ENCODE measurements around the gene APCDD1L. TPM values are rescaled to one million over a fixed set of nuclear protein-coding genes. Genes with fewer than 3 reads are reported as not detected.

The APCDD1L gene
- total RNA-seq, 2 experiments from 2014 or later: not detected

DNA sequence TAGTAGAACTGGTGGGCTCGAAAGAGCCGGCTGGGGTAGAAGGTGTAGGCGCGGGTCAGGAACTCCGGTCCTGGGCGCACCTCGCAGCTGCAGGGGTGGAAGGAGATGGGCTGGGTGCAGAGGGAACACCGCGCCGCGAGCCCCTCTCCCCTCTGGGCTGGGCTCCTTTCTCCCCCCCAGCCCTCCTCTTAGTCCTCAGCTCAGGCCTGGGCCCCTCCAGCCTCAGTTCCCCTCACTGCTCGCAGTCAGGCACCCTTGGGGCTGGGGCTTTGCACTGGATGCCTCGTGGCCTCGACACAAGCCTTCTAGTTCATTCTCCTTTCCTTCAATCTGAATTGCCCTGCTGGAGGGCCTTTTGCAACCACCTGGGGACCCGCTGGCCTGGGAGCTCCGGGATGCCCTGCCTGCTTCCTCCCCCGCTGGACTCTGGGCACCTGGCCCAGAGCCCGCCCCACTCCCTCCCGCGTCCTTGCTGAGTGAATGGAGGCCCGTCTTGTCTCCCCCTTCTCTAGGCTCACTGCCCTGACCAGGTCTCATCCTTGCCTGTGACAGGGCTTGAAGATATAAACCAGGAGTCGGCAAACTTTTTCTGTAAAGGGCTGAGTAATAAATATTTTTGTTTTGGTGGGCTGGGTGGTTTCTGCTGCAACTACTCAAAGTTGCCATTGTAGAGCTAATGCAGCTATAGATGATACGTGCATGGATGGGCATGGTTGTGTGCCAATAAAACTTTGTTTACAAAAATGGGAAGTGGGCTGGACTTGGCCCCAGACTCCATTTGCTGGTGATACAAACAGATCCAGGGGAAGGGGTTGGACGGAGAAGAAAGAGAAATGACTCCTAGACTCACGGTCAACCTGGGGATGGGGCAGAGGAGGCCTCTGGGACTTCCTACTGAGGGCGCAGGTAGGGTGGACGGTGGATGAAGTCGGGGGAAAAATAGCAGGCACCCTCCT, 47.3 kb downstream of the APCDD1L start:
- POLR2A ChIA-PET: no interaction called here
- H3K36me3 Mint-ChIP-seq (ENCODE audit: low read depth): no peaks in the 10 kb centered on the region
- no peak overlapping the region for H3K4me3 Mint-ChIP-seq
- H3K9me3 Mint-ChIP-seq: no peaks in the 10 kb centered on the region
- CTCF ChIA-PET: no interaction called here
- H3K4me1 Mint-ChIP-seq: no peaks in the 10 kb centered on the region
- H3K27ac Mint-ChIP-seq: no peak overlapping the region
- no peak for DNase-seq
- H3K27me3 Mint-ChIP-seq: peaks cover 4% of the 10 kb centered on the region

DNA sequence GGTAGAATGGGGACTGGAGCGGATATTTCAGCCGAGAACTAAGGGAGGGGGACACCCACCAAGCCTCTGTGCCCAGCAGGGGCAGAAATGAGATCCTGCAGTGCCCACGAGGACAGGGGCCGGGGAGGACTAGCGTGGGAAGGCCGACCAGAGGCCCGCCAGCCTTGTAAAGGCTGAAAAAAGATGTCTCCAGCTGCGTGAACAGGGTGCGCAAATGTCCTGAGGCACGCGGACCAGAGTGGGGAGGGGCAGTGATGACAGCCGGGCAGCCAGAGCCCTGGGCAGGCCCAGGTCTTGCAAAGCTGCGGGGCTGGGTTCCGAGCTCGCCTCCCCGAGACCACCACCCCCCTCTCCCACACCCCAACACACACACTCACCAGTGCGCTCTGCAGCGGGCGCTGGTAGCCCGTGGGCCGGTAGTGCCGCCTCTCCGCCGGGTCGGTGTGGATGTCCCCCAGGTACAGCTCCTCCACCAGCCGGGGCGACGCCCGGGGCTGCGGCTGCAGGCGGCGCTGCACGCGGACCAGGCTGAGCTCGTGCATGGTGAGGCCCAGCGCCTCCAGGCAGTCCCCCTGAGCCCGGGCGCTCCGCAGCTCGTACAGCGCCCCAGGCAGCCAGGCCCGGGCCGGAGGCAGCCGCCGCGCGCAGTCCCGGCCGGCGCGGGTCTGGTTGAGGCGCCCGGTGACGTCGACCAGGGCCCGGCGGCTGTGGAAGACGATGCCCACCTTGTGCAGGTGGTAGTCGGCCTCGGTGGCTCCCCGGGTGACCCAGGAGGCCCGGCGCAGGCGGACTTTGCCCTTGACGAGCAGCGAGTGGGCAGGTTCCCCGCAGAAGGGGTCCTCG, 48.2 kb downstream of the APCDD1L start:
- H3K4me3 Mint-ChIP-seq: no peak overlapping the region
- no peaks in the 10 kb centered on the region for H3K9me3 Mint-ChIP-seq
- DNase-seq: no peak
- ChIA-PET POLR2A (no interaction called here), CTCF (no interaction called here)
- no peak overlapping the region for H3K27ac Mint-ChIP-seq
- H3K36me3 Mint-ChIP-seq (ENCODE audit: low read depth): no peaks in the 10 kb centered on the region
- H3K27me3 Mint-ChIP-seq: peaks cover 4% of the 10 kb centered on the region
- no peaks in the 10 kb centered on the region for H3K4me1 Mint-ChIP-seq

DNA sequence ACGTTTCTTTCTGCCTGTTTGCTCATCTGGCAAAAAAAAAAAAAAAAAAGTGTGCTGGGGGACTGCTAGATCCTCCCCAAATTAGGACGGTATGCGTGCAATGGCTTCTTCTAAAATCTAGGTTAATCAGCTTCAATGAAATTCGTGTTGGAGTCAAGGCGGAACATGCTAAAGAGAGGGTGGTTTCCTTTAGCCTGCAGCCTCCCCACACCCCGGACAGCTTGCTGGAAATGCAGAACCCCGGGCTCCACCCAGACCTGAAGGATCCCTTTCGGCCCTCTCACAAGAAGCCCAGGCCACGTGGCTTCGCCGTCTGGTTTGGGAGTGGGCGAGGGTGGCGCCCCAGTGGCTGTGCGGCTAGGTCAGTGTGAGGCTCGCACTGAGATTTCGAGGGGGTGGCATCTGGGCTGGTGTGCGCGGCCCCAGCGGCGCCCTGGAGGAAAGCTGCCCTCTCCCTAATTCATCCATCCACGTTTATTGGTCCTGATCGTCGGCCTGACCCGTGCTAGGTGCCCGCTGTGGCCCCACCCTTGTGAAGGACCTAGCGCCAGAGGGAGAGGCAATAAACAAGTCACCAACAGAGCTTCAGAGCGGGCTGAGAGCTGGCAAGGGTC, 49.0 kb downstream of the APCDD1L start:
- H3K4me1 Mint-ChIP-seq: no peaks in the 10 kb centered on the region
- H3K4me3 Mint-ChIP-seq: no peak overlapping the region
- peaks cover 4% of the 10 kb centered on the region for H3K27me3 Mint-ChIP-seq
- no peak overlapping the region for H3K27ac Mint-ChIP-seq
- H3K36me3 Mint-ChIP-seq (ENCODE audit: low read depth): no peaks in the 10 kb centered on the region
- H3K9me3 Mint-ChIP-seq: no peaks in the 10 kb centered on the region
- ChIA-PET POLR2A (no interaction called here), CTCF (no interaction called here)
- DNase-seq: no peak

DNA sequence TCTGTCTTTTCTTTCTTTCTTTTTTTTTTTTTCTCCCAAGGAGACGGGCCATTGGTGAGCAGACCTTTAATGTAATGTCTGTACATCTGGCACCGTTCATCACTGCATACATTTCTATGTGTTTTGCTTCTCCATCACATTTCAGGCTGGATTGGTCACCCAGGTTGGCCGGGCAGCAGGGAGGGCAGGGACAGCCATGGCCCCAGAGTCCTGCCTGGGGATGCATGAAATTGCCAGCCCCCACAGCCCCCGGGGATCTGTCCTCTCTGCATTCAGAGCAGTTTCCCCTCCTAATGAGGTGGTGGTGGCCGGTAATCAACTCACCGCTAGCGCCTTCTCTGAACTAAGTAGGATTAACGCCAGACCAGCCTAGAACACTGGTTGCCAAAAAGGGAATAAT, 50.4 kb downstream of the APCDD1L start:
- no peaks in the 10 kb centered on the region for H3K36me3 Mint-ChIP-seq (ENCODE audit: low read depth)
- no peaks in the 10 kb centered on the region for H3K9me3 Mint-ChIP-seq
- DNase-seq: no peak
- no peak overlapping the region for H3K4me3 Mint-ChIP-seq
- no peaks in the 10 kb centered on the region for H3K4me1 Mint-ChIP-seq
- no peak overlapping the region for H3K27ac Mint-ChIP-seq
- H3K27me3 Mint-ChIP-seq: peaks cover 4% of the 10 kb centered on the region
- POLR2A ChIA-PET: no interaction called here
- CTCF ChIA-PET: no interaction called here

DNA sequence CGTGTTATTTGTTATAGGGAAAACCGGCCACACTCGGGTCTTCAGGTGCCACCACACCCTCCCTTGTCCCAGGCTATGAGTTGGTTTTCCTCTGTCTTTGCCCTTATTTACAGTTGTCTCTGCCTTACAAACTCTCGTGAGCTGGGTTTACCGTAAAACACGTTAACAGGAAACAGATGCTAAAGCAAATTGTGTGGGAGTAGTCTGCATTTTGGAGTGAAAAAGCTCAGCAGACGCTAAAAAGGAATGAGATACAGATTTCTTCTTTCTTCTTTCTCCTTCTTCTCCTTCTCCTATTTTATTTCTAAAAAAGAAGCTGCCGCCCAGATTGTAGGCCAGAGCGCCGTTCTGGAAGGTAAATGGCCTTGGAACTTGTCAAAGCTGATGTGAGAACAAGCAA, 51.9 kb downstream of the APCDD1L start:
- Mint-ChIP-seq H3K4me1 (no peaks in the 10 kb centered on the region), H3K9me3 (no peaks in the 10 kb centered on the region), H3K27me3 (peaks cover 4% of the 10 kb centered on the region), H3K27ac (no peak overlapping the region), H3K4me3 (no peak overlapping the region), H3K36me3 (ENCODE audit: low read depth) (no peaks in the 10 kb centered on the region)
- ChIA-PET CTCF (interaction anchor here (1.2 to 1.7 kb wide), 2 partner anchors 18 to 25 kb away, joined by 3 to 6 read pairs; no protein-coding TSS in a partner anchor), POLR2A (no interaction called here)
- DNase-seq: no peak

DNA sequence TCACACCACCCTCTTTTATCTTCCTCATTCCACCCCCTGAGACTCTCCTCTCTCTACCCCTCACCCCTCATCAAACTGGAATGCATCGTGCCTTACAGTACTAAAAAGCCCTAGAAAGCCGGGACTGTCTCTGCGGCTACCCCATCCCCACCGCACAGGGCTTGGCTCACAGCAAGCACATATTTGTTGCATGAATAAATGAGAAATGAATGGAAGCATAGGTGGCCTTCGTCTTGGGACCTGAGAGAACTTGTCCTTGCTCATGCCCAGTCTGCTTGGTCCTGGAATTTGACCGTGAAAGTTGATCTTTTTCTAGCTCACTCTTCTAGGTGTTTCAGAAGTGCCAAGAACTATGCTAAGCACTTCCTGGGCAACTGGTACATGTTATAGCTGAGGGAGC, 53.3 kb downstream of the APCDD1L start:
- H3K9me3 Mint-ChIP-seq: no peaks in the 10 kb centered on the region
- no peak overlapping the region for H3K27ac Mint-ChIP-seq
- DNase-seq: no peak
- ChIA-PET POLR2A (interaction anchor here (0.6 kb wide), 1 partner anchor 145 kb away, joined by 3 read pairs; no protein-coding TSS in a partner anchor), CTCF (interaction anchor here (1.7 kb wide), 1 partner anchor 19 kb away, joined by 3 read pairs; no protein-coding TSS in a partner anchor)
- no peaks in the 10 kb centered on the region for H3K36me3 Mint-ChIP-seq (ENCODE audit: low read depth)
- H3K4me1 Mint-ChIP-seq: no peaks in the 10 kb centered on the region
- no peak overlapping the region for H3K4me3 Mint-ChIP-seq
- H3K27me3 Mint-ChIP-seq: peaks cover 2% of the 10 kb centered on the region

DNA sequence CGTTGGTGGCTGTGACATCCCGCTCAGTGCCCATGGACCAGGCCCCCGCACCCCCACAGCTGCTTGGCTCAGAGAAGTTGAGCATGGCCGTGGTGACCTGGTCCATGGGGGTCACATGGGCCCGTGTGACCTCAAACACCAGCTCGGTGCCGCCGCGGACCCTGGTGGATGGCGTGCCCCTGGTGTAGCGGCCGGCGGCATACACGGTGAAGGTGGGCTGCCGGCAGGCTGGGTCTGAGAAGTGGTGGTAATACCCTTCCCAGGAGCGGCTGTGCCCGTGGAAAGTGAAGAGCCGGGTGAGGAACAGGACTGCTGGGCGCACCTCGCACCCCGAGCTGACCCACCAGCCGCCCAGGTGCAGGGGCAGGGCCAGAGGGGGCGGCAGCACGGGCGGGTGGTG, 54.1 kb downstream of the APCDD1L start:
- no peak overlapping the region for H3K27ac Mint-ChIP-seq
- peaks cover 2% of the 10 kb centered on the region for H3K27me3 Mint-ChIP-seq
- H3K9me3 Mint-ChIP-seq: no peaks in the 10 kb centered on the region
- CTCF ChIA-PET: no interaction called here
- H3K4me3 Mint-ChIP-seq: no peak overlapping the region
- no peaks in the 10 kb centered on the region for H3K36me3 Mint-ChIP-seq (ENCODE audit: low read depth)
- no peaks in the 10 kb centered on the region for H3K4me1 Mint-ChIP-seq
- POLR2A ChIA-PET: no interaction called here
- no peak for DNase-seq

DNA sequence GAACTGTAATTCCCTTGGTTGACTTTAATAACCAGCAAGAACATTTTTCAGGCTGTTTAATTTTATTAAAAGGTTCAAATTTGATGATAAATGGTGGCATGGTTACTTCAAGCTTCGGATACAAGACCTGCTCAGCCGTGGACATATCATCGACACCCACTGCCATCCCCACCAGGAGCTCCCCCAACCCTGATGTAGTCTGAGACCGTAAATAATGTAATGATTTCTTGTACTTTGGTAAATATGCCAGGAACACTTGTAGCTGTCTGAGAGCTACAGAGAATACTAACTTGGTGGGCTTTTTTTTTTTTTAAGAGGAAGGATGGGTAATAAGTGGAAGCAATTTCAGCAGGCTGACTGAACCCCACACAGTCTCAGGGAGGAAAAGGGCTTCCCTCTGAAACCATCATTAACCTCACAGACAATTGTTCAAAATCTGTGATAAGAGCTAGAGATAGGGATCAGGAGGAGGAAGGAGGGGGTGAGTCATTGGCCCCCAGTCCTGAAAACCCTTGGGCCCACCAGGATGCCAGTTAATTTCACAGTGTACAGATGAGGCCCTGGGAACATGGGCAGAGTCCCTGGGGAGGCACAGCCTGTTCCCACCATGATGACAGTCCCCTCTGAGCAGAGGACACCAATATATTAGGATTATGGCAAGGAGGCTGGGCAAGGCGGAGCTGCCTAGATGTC, 56.0 kb downstream of the APCDD1L start:
- Mint-ChIP-seq H3K27ac (no peak overlapping the region), H3K27me3 (peaks cover 2% of the 10 kb centered on the region), H3K36me3 (ENCODE audit: low read depth) (peaks cover 7% of the 10 kb centered on the region), H3K4me3 (no peak overlapping the region), H3K4me1 (no peaks in the 10 kb centered on the region), H3K9me3 (peaks cover 2% of the 10 kb centered on the region)
- POLR2A ChIA-PET: no interaction called here
- no peak for DNase-seq
- CTCF ChIA-PET: no interaction called here

DNA sequence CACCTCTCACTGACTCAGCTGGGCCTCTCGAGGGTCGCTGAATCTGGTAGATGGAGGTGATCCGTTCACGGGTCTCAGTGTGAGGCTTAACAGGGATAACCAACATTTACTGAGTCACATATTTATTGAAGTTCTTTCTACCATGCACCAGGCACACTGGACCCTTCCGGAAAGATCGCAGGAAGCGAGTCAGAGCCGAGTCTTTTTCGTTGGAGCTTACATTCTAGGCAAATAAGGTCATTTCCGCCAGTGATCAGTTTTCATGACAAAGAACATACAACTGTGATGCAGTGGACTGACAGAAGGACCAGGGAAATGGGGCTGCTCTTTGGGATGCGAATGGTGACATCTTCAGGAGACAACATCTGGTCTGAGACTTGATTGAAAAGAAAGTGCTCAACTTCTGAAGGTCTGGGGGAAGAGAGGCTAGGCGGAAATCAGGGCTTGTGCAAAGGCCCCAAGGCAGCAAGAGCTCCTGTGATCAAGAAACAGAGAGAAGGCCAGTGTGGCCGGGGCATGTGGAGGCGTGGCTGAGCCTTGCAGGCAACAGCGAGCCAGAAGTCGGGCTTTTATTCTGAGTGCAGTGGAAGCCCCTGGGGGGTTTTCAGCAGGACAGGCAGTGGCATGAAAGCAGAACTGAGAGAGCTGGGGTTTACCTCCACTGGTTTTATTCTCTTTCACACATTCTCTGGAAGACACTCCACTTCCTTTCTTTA, 56.7 kb downstream of the APCDD1L start:
- Mint-ChIP-seq H3K4me1 (no peaks in the 10 kb centered on the region), H3K4me3 (no peak overlapping the region), H3K27me3 (no peaks in the 10 kb centered on the region), H3K9me3 (peaks cover 6% of the 10 kb centered on the region), H3K36me3 (ENCODE audit: low read depth) (peaks cover 11% of the 10 kb centered on the region), H3K27ac (no peak overlapping the region)
- no peak for DNase-seq
- CTCF ChIA-PET: no interaction called here
- POLR2A ChIA-PET: no interaction called here

DNA sequence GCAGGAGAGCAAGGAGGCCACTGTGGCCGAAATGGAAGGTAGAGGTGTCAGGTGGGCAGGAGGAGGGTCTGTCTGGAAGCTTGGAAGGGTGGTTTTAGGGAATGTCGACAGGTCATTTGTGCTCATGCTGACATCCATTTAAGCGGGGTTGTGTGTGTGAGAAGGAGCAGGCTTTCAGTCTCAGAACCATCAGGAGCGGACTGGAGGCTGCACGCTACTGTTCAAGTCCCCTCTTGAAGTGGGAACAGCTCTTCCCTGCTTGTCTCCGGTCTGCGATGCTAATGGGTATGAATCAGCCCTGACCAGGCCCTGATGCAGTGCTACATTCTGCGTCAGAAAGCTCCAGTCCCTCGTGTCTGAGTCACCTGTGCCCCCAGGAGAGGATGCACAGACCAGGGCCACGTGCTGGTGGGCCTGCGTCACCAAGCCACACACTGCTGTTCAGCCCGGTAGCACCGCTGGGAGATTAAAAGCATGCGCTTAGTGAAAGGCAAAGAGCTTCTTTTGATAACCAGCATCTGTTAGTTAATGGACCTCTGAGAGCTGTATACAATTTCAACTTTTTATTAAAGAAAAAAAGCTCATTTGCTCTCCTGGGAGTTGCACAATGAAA, 58.0 kb downstream of the APCDD1L start:
- peaks cover 6% of the 10 kb centered on the region for H3K9me3 Mint-ChIP-seq
- H3K27me3 Mint-ChIP-seq: no peaks in the 10 kb centered on the region
- ChIA-PET CTCF (no interaction called here), POLR2A (interaction anchor here (1.2 kb wide), 1 partner anchor 10 kb away, joined by 3 read pairs; no protein-coding TSS in a partner anchor)
- H3K36me3 Mint-ChIP-seq (ENCODE audit: low read depth): peaks cover 11% of the 10 kb centered on the region
- no peak overlapping the region for H3K27ac Mint-ChIP-seq
- no peaks in the 10 kb centered on the region for H3K4me1 Mint-ChIP-seq
- H3K4me3 Mint-ChIP-seq: no peak overlapping the region
- DNase-seq: no peak

DNA sequence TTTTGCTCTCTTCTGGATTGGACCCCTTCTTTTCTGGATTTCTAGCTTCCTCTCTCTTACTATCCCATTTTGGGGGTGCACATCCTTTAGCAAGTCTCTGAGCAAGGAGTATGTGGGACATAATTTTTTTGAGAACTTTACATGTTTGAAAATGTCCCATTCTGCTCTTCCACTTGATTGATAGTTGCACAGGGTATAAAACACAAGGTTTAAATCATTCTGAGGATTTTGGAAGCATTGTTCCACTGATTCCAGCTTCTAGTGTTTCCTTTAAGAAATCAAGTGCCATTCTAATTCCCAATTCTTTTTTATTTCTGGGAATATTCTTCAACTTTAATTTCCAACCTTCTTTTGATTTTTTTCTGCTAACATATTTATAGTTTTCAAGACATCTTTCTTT, 60.7 kb downstream of the APCDD1L start:
- H3K9me3 Mint-ChIP-seq: peaks cover 6% of the 10 kb centered on the region
- H3K27me3 Mint-ChIP-seq: no peaks in the 10 kb centered on the region
- CTCF ChIA-PET: no interaction called here
- peaks cover 24% of the 10 kb centered on the region for H3K36me3 Mint-ChIP-seq (ENCODE audit: low read depth)
- no peaks in the 10 kb centered on the region for H3K4me1 Mint-ChIP-seq
- H3K27ac Mint-ChIP-seq: no peak overlapping the region
- POLR2A ChIA-PET: no interaction called here
- H3K4me3 Mint-ChIP-seq: no peak overlapping the region
- DNase-seq: no peak

DNA sequence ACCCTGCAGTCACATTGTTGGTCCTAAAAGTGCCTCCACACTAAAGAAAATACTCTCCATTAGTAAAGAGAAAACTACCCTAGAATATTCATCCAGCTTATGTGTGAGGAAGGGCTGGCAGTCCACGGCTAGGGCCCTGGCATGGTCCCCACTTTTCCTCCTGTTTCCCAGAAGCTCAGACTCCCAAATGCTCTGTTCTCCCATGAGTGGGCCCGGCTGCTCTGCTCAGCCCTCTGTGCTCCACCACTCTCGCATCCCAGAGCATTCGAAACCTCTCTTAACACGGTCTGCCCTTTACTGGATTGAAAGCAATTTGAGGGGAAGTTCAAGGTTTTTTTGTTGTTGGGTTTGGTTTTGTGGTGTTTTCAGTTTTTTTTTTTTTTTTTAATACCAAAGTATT, 61.8 kb downstream of the APCDD1L start:
- ChIA-PET CTCF (interaction anchor here (0.7 kb wide), 1 partner anchor 34 kb away, joined by 5 read pairs; no protein-coding TSS in a partner anchor), POLR2A (no interaction called here)
- Mint-ChIP-seq H3K4me3 (no peak overlapping the region), H3K4me1 (no peaks in the 10 kb centered on the region), H3K9me3 (peaks cover 6% of the 10 kb centered on the region), H3K27me3 (no peaks in the 10 kb centered on the region), H3K36me3 (ENCODE audit: low read depth) (peaks cover 31% of the 10 kb centered on the region), H3K27ac (no peak overlapping the region)
- no peak for DNase-seq
